BJ (cell line): ENCODE data around the gene GRIK2. TPM values are rescaled to one million over a fixed set of nuclear protein-coding genes. Genes with fewer than 3 reads are reported as not detected.

ENCODE experiments used
- CTCF ChIA-PET: fragments of 350-600 bp; formaldehyde crosslinking; extraction: SDS; loops from one replicate; lab custom pipeline; 2021; ENCODE audit warnings: antibody characterized with exemption, inconsistent platforms; lab: Yijun Ruan, JAX
- POLR2A ChIA-PET: fragments of 300-600 bp; sonication (Branson Sonifier 250); formaldehyde crosslinking; extraction: SDS; loops from one replicate; lab custom pipeline; 2021; ENCODE audit warnings: antibody characterized with exemption; lab: Charles Lee
- DNase-seq: peaks from one replicate; pipeline ENCODE4 v3.0.0-alpha.2; 2011; ENCODE audit warnings: low read depth
- H3K27me3 ChIP-seq: 2 replicates; pipeline ENCODE4 v1.6.0; 2011; ENCODE audit warnings: low read length; ENCODE audit not compliant: control insufficient read depth, insufficient read depth
- H3K36me3 ChIP-seq: 2 replicates; pipeline ENCODE4 v1.5.1; 2011; ENCODE audit warnings: low read length; ENCODE audit not compliant: control insufficient read depth, insufficient read depth
- H3K4me3 ChIP-seq: 2 replicates; pipeline ENCODE4 v1.5.1; 2011; ENCODE audit warnings: low read depth, mild to moderate bottlenecking, control low read depth, low read length
- CTCF ChIP-seq: IDR thresholded peaks from 2 replicates; pipeline ENCODE4 v1.5.1; 2011; ENCODE audit warnings: low read depth, mild to moderate bottlenecking, control low read depth, inconsistent platforms, low read length, moderate library complexity; ENCODE audit not compliant: insufficient read depth
- polyA plus RNA-seq: library from polyadenylated mRNA; depleted of rRNA; stranded (reverse); fragments of >200 nt; gene quantifications from 2 replicates; pipeline ENCODE4 v1.2.3, GENCODE V29; 2011

The GRIK2 gene
- polyA plus RNA-seq, 1 experiment: 23.0 TPM

DNA sequence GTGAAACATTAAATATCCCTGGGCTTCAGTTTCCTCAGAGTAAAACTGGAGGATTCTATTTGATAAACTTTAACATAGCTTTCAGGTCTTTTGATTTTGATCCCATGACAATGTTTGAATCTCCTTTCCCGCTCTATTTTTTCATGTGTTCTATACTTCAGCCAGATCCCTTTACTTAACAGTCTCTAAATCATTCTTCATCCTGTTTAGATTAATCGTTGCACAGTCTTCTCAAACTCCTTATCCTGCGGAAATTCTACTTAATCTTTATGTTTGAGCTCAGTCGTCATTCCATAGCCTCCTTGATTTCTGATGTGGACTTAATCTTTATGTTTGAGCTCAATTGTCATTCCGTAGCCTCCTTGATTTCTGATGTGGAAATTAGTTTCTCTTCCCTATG is 57.4 kb downstream of the GRIK2 start:
- Histone ChIP-seq H3K4me3 (no peak overlapping the region), H3K27me3 (no peaks in the 10 kb centered on the region), H3K36me3 (no peaks in the 10 kb centered on the region)
- TF ChIP-seq CTCF: no peak
- no peak for DNase-seq
- ChIA-PET CTCF (interaction anchor here (0.7 kb wide), 1 partner anchor 152 kb away, joined by 3 read pairs; no protein-coding TSS in a partner anchor), POLR2A (no interaction called here)

- Histone ChIP-seq H3K36me3 (no peaks in the 10 kb centered on the region), H3K27me3 (no peaks in the 10 kb centered on the region), H3K4me3 (no peak overlapping the region)
- ChIA-PET POLR2A (no interaction called here), CTCF (no interaction called here)
- no peak for TF ChIP-seq CTCF
- no peak for DNase-seq
These were observed 58.5 kb downstream of the GRIK2 start for GRCh38 chr6:101451981-101452380.

DNA sequence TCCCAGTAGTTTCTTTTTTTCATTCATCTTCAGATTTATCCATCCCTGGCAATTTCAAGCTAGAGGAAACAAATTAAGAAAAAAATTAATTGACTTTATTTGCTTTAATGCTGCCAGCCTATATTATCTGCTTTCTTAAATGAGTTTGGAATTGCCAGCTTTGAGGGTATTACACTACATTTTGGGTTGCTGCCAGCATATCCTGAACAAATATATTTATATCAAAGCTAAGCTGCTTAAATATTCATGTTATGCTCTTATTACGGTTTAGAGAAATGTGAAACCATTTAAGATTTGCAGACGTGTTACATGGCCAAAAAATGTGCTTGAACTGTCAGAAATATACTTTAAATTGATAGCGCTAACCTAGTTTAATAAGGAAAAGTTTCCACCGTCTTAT is 59.7 kb downstream of the GRIK2 start:
- POLR2A ChIA-PET: no interaction called here
- Histone ChIP-seq H3K36me3 (no peaks in the 10 kb centered on the region), H3K4me3 (no peak overlapping the region), H3K27me3 (no peaks in the 10 kb centered on the region)
- DNase-seq: no peak
- CTCF ChIA-PET: no interaction called here
- no peak for TF ChIP-seq CTCF

GRCh38 chr6:101454106-101454676 is 60.7 kb downstream of the GRIK2 start:
- H3K27me3 ChIP-seq: no peaks in the 10 kb centered on the region
- POLR2A ChIA-PET: interaction anchor here (0.6 kb wide), 1 partner anchor 105 kb away, joined by 3 read pairs; no protein-coding TSS in a partner anchor
- H3K36me3 ChIP-seq: no peaks in the 10 kb centered on the region
- TF ChIP-seq CTCF: no peak
- CTCF ChIA-PET: no interaction called here
- no peak overlapping the region for H3K4me3 ChIP-seq
- no peak for DNase-seq

GRCh38 chr6:101458336-101458735 is 64.8 kb downstream of the GRIK2 start:
- ChIA-PET CTCF (no interaction called here), POLR2A (no interaction called here)
- Histone ChIP-seq H3K4me3 (no peak overlapping the region), H3K27me3 (no peaks in the 10 kb centered on the region), H3K36me3 (no peaks in the 10 kb centered on the region)
- DNase-seq: no peak
- TF ChIP-seq CTCF: no peak
